ENCODE results near the gene FAAP20. TPM values are rescaled to one million over a fixed set of nuclear protein-coding genes. Genes with fewer than 3 reads are reported as not detected.

Gene FAAP20
- total and polyA plus RNA-seq, 2 experiments from 2014 or later, result 79.1 to 167 TPM

GRCh38 chr1:2228157-2228594, 33.6 kb upstream of the FAAP20 start, which contains the start of gene SKI (continued):
- TF ChIP-seq REST (IDR thresholded peaks at IDR 0.05; ENCODE audit: unreplicated experiment), result no peak
- no peak for TF ChIP-seq ETS1 (IDR thresholded peaks at IDR 0.05)

GRCh38 chr1:2227346-2228156, 33.0 kb upstream of the FAAP20 start:
- H3F3A ChIP-seq (replicated peaks; ENCODE audit: low read depth), result peaks cover 10% of the 10 kb centered on the region; the same call in 1 of the 2 replicates
- peak overlapping the region; percentile 88 for H3K4me2 ChIP-seq
- no peaks in the 10 kb centered on the region for H3K9me2 ChIP-seq (ENCODE audit: insufficient read depth)
- peak; percentile 57 for ATAC-seq
- TF ChIP-seq REST (IDR thresholded peaks at IDR 0.05; ENCODE audit: unreplicated experiment), result no peak
- TF ChIP-seq CTCF (conservative IDR thresholded peaks at IDR 0.05; ENCODE audit: low read depth in 2 of 2), result no peak
- peak; percentile 32 for TF ChIP-seq POLR2AphosphoS5 (IDR thresholded peaks at IDR 0.05; ENCODE audit: low read depth)
- TF ChIP-seq ZNF114 (CRISPR knock-in tag; IDR thresholded peaks at IDR 0.05), result no peak
- Mint-ChIP-seq H3K4me1 (peaks cover 28% of the 10 kb centered on the region), H3K4me3 (peak overlapping the region; percentile 56; the same call in 2 of the 3 replicates), H3K27me3 (ENCODE audit: insufficient read depth, low read depth, poor library complexity) (peaks cover 13% of the 10 kb centered on the region), H3K36me3 (ENCODE audit: low read depth) (peaks cover 10% of the 10 kb centered on the region), H3K27ac (no peak overlapping the region), H3K9me3 (no peaks in the 10 kb centered on the region; the same call in 2 of the 3 replicates)
- H2AFZ ChIP-seq, result no peak overlapping the region
- no peaks in the 10 kb centered on the region for H3K36me3 ChIP-seq (ENCODE audit: insufficient read depth)
- H4K20me1 ChIP-seq (replicated peaks; ENCODE audit: insufficient read depth), result peaks cover 20% of the 10 kb centered on the region
- H3K27ac ChIP-seq (ENCODE audit: low read depth), result no peak overlapping the region; the same call in 1 of the 2 replicates
- peak; percentile 97 for DNase-seq (ENCODE audit: low spot score)
- H3K79me2 ChIP-seq (replicated peaks; ENCODE audit: insufficient read depth), result peaks cover 38% of the 10 kb centered on the region
- peaks cover 32% of the 10 kb centered on the region; the same call in 1 of the 2 replicates for H3K4me1 ChIP-seq (ENCODE audit: insufficient read depth)
- H3K27me3 ChIP-seq (ENCODE audit: insufficient read depth), result no peaks in the 10 kb centered on the region
- peak overlapping the region; percentile 64 for H3K4me3 ChIP-seq
